ENCODE results near the gene C5orf24. TPM values are rescaled to one million over a fixed set of nuclear protein-coding genes. Genes with fewer than 3 reads are reported as not detected.
"Not testable (repeated sequence)": the region's sequence is repeated elsewhere in the genome, so short reads cannot be mapped to it uniquely, and the experiment has no call there.

Gene C5orf24
- total and polyA plus RNA-seq, 5 donors from 2014 or later = 6.5 to 31.4 (median 7.2) TPM

GRCh38 chr5:134838361-134838760 lies 7.4 kb upstream of the C5orf24 start:
- not testable (repeated sequence) for H3K27ac Mint-ChIP-seq; H3K27ac ChIP-seq (ENCODE audit: insufficient read depth, low read length, poor library complexity, severe bottlenecking)
- peaks cover 17% of the 10 kb centered on the region for H3K36me3 Mint-ChIP-seq

DNA sequence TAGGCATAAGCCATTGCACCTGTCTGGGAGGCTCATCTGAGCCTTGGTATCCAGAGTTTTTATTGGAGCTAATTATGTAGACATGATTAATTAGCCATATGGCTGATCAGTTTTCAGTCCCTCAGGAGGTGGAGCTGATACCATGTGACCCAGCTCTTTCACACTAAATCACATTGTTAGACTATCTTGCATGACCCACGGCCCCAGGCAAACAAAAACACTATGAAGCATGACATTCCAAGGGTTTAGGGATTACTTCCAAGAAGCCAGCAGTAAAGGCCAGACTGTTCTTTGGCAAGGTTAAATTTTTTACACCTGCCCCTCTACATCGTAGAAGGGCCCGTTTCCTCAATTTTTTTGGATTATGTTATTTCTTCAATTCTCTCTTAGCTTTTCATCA lies 5.0 kb upstream of the C5orf24 start:
- Histone ChIP-seq H3K4me1 (ENCODE audit: control insufficient read depth, insufficient read depth, low read length, poor library complexity, severe bottlenecking) (peaks cover 7% of the 10 kb centered on the region), H3K27ac (ENCODE audit: insufficient read depth, low read length, poor library complexity, severe bottlenecking) (no peak overlapping the region), H3K27me3 (ENCODE audit: control insufficient read depth, insufficient read depth, low read length) (no peaks in the 10 kb centered on the region), H3K9me3 (ENCODE audit: control insufficient read depth in 2 of 2, low read length in 2 of 2) (no peaks in the 10 kb centered on the region), H3K36me3 (ENCODE audit: control insufficient read depth, insufficient read depth, low read length) (peaks cover 17% of the 10 kb centered on the region), H3K4me3 (ENCODE audit: low read depth, low read length) (no peak overlapping the region)
- Mint-ChIP-seq H3K27me3 (no peaks in the 10 kb centered on the region), H3K4me1 (peaks cover 4 to 10% (median 8%) of the 10 kb centered on the region in 4 donors), H3K9me3 (no peaks in the 10 kb centered on the region), H3K4me3 (no peak overlapping the region), H3K36me3 (peaks cover 17% of the 10 kb centered on the region), H3K27ac (peak overlapping the region in 1 of 3 donors; percentile 32)
- no peak for ATAC-seq (ENCODE audit: low read depth in 2 of 2)
- DNase-seq = no peak

More at GRCh38 chr5:134838361-134838760, 7.4 kb upstream of the C5orf24 start:
- H3K36me3 ChIP-seq (ENCODE audit: control insufficient read depth, insufficient read depth, low read length) = peaks cover 22% of the 10 kb centered on the region
- not testable (repeated sequence) for H3K4me3 Mint-ChIP-seq; H3K4me1 Mint-ChIP-seq; H3K9me3 Mint-ChIP-seq; H3K27me3 ChIP-seq (ENCODE audit: control insufficient read depth, insufficient read depth, low read length); H3K9me3 ChIP-seq (ENCODE audit: control insufficient read depth in 2 of 2, low read length in 2 of 2); H3K4me1 ChIP-seq (ENCODE audit: control insufficient read depth, insufficient read depth, low read length, poor library complexity, severe bottlenecking); ATAC-seq (ENCODE audit: low read depth in 2 of 2); H3K4me3 ChIP-seq (ENCODE audit: low read depth, low read length); DNase-seq; H3K27me3 Mint-ChIP-seq

- no peaks in the 10 kb centered on the region for H3K9me3 Mint-ChIP-seq
- Histone ChIP-seq H3K27ac (ENCODE audit: insufficient read depth, low read length, poor library complexity, severe bottlenecking) (no peak overlapping the region), H3K4me1 (ENCODE audit: control insufficient read depth, insufficient read depth, low read length, poor library complexity, severe bottlenecking) (peaks cover 26% of the 10 kb centered on the region), H3K4me3 (ENCODE audit: low read depth, low read length) (no peak overlapping the region), H3K9me3 (ENCODE audit: control insufficient read depth in 2 of 2, low read length in 2 of 2) (no peaks in the 10 kb centered on the region), H3K36me3 (ENCODE audit: control insufficient read depth, insufficient read depth, low read length) (peaks cover 9% of the 10 kb centered on the region), H3K27me3 (ENCODE audit: control insufficient read depth, insufficient read depth, low read length) (no peaks in the 10 kb centered on the region)
- peak overlapping the region in 2 of 4 donors; percentile 8 to 39 for H3K4me3 Mint-ChIP-seq
- peak overlapping the region in 2 of 3 donors; percentile 55 to 98 for H3K27ac Mint-ChIP-seq
- no peaks in the 10 kb centered on the region for H3K27me3 Mint-ChIP-seq
- ATAC-seq (ENCODE audit: low read depth in 2 of 2) (no peak), DNase-seq (no peak)
- H3K4me1 Mint-ChIP-seq = peaks cover 12 to 31% (median 21%) of the 10 kb centered on the region in 4 donors
- H3K36me3 Mint-ChIP-seq = peaks cover 13% of the 10 kb centered on the region
Observed at GRCh38 chr5:134844252-134844651, 1.5 kb upstream of the C5orf24 start.

GRCh38 chr5:134845335-134845851 lies 375 bp upstream of the C5orf24 start:
- H3K36me3 Mint-ChIP-seq = peaks cover 9% of the 10 kb centered on the region
- peaks cover 8% of the 10 kb centered on the region for H3K36me3 ChIP-seq (ENCODE audit: control insufficient read depth, insufficient read depth, low read length)
- ATAC-seq (ENCODE audit: low read depth in 2 of 2) = no peak

GRCh38 chr5:134846641-134846960 lies 833 bp downstream of the C5orf24 start:
- Histone ChIP-seq H3K4me3 (ENCODE audit: low read depth, low read length) (peak overlapping the region; percentile 85), H3K27ac (ENCODE audit: insufficient read depth, low read length, poor library complexity, severe bottlenecking) (peak overlapping the region; percentile 96), H3K36me3 (ENCODE audit: control insufficient read depth, insufficient read depth, low read length) (peaks cover 5% of the 10 kb centered on the region), H3K27me3 (ENCODE audit: control insufficient read depth, insufficient read depth, low read length) (no peaks in the 10 kb centered on the region), H3K9me3 (ENCODE audit: control insufficient read depth in 2 of 2, low read length in 2 of 2) (no peaks in the 10 kb centered on the region), H3K4me1 (ENCODE audit: control insufficient read depth, insufficient read depth, low read length, poor library complexity, severe bottlenecking) (peaks cover 26% of the 10 kb centered on the region)
- peak in 2 of 3 donors; percentile 35 to 61 for DNase-seq
- H3K4me3 Mint-ChIP-seq = peak overlapping the region; percentile 89 to 95 (median 94)
- H3K9me3 Mint-ChIP-seq = no peaks in the 10 kb centered on the region
- peaks cover 4% of the 10 kb centered on the region for H3K36me3 Mint-ChIP-seq
- H3K27ac Mint-ChIP-seq = peak overlapping the region; percentile 96 to 98 (median 96)
- peaks cover 19 to 50% (median 32%) of the 10 kb centered on the region in 4 donors for H3K4me1 Mint-ChIP-seq
- H3K27me3 Mint-ChIP-seq = no peaks in the 10 kb centered on the region
- ATAC-seq (ENCODE audit: low read depth in 2 of 2) = no peak

More at GRCh38 chr5:134845335-134845851, 375 bp upstream of the C5orf24 start:
- peaks cover 13 to 40% (median 23%) of the 10 kb centered on the region in 4 donors for H3K4me1 Mint-ChIP-seq
- DNase-seq = no peak
- no peaks in the 10 kb centered on the region for H3K27me3 Mint-ChIP-seq
- H3K9me3 Mint-ChIP-seq = no peaks in the 10 kb centered on the region
- no peaks in the 10 kb centered on the region for H3K27me3 ChIP-seq (ENCODE audit: control insufficient read depth, insufficient read depth, low read length)
- peak overlapping the region; percentile 73 for H3K4me3 ChIP-seq (ENCODE audit: low read depth, low read length)
- no peaks in the 10 kb centered on the region for H3K9me3 ChIP-seq (ENCODE audit: control insufficient read depth in 2 of 2, low read length in 2 of 2)
- H3K27ac Mint-ChIP-seq = peak overlapping the region; percentile 72 to 98 (median 96)
- peaks cover 26% of the 10 kb centered on the region for H3K4me1 ChIP-seq (ENCODE audit: control insufficient read depth, insufficient read depth, low read length, poor library complexity, severe bottlenecking)
- peak overlapping the region; percentile 96 for H3K27ac ChIP-seq (ENCODE audit: insufficient read depth, low read length, poor library complexity, severe bottlenecking)
- H3K4me3 Mint-ChIP-seq = peak overlapping the region; percentile 89 to 95 (median 94)

GRCh38 chr5:134849434-134849933 lies 3.7 kb downstream of the C5orf24 start:
- not testable (repeated sequence) for ATAC-seq (ENCODE audit: low read depth in 2 of 2); H3K9me3 ChIP-seq (ENCODE audit: control insufficient read depth in 2 of 2, low read length in 2 of 2); H3K27me3 Mint-ChIP-seq; H3K9me3 Mint-ChIP-seq; DNase-seq; H3K4me3 ChIP-seq (ENCODE audit: low read depth, low read length); H3K27ac ChIP-seq (ENCODE audit: insufficient read depth, low read length, poor library complexity, severe bottlenecking); H3K27me3 ChIP-seq (ENCODE audit: control insufficient read depth, insufficient read depth, low read length)
- Mint-ChIP-seq H3K4me3 (peak overlapping the region in 3 of 4 donors; percentile 4 to 61 (median 52)), H3K27ac (peak overlapping the region in 1 of 3 donors; percentile 29), H3K4me1 (peaks cover 23 to 71% (median 39%) of the 10 kb centered on the region in 4 donors), H3K36me3 (peaks cover 11% of the 10 kb centered on the region)
- Histone ChIP-seq H3K36me3 (ENCODE audit: control insufficient read depth, insufficient read depth, low read length) (peaks cover 13% of the 10 kb centered on the region), H3K4me1 (ENCODE audit: control insufficient read depth, insufficient read depth, low read length, poor library complexity, severe bottlenecking) (peaks cover 32% of the 10 kb centered on the region)

DNA sequence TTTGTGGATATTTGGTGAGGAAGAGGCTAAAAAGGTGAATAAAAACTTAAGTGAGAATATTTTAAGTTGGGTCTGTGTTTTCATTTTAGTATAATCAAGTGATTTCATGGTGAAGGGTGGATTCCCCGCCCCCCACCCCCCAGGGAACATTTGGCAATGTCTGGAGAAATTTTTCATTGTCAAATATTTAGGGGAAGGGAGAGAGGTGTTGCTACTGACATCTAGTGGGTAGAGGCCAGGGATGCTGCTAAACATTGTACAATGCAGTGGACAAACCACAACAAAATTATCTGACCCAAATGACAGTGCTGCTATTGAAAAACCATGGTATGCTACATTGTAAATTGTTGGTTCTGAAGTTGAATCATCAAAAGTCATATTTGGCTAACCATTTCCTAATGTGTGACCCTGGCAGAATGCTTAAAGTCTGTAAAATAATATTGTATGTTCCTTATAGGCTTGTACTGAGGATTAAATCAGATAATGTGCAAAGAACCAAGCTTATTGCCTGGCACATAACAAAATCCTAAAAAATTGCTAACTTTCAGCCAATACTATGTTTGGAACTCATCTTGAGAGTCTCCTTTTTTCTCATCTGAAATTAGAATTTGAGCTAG lies 5.6 kb downstream of the C5orf24 start:
- Histone ChIP-seq H3K4me3 (ENCODE audit: low read depth, low read length) (no peak overlapping the region), H3K9me3 (ENCODE audit: control insufficient read depth in 2 of 2, low read length in 2 of 2) (no peaks in the 10 kb centered on the region), H3K27me3 (ENCODE audit: control insufficient read depth, insufficient read depth, low read length) (no peaks in the 10 kb centered on the region), H3K27ac (ENCODE audit: insufficient read depth, low read length, poor library complexity, severe bottlenecking) (no peak overlapping the region), H3K36me3 (ENCODE audit: control insufficient read depth, insufficient read depth, low read length) (peaks cover 30% of the 10 kb centered on the region), H3K4me1 (ENCODE audit: control insufficient read depth, insufficient read depth, low read length, poor library complexity, severe bottlenecking) (peaks cover 23% of the 10 kb centered on the region)
- Mint-ChIP-seq H3K27me3 (no peaks in the 10 kb centered on the region), H3K4me3 (peak overlapping the region in 1 of 4 donors; percentile 83), H3K27ac (peak overlapping the region; percentile 76 to 95 (median 77)), H3K9me3 (no peaks in the 10 kb centered on the region), H3K4me1 (peaks cover 22 to 71% (median 38%) of the 10 kb centered on the region in 4 donors), H3K36me3 (peaks cover 20% of the 10 kb centered on the region)
- ATAC-seq (ENCODE audit: low read depth in 2 of 2) (no peak), DNase-seq (peak in 1 of 3 donors; percentile 9)
